ENCODE data around the gene HTT. TPM values are rescaled to one million over a fixed set of nuclear protein-coding genes. Genes with fewer than 3 reads are reported as not detected.
A peak's percentile ranks its signal among the peaks of the same experiment; 100 is the strongest.

Gene HTT
- polyA plus RNA-seq, 1 donor (not counting 4 experiments of a cell fraction or from before 2014, with no cell fraction given): 16.2 TPM

GRCh38 chr4:3070709-3071500 lies 3.6 kb upstream of the HTT start:
- no peaks in the 10 kb centered on the region for H4K20me1 ChIP-seq (ENCODE audit: control insufficient read depth, extremely low read depth, insufficient read depth, low read length)

GRCh38 chr4:3071811-3072210 lies 2.7 kb upstream of the HTT start:
- Histone ChIP-seq H3K9me3 (ENCODE audit: control insufficient read depth, low read depth, low read length) (no peaks in the 10 kb centered on the region), H3K4me2 (ENCODE audit: control insufficient read depth, extremely low read depth, insufficient read depth, low read depth, low read length) (no peak overlapping the region), H3K36me3 (ENCODE audit: control insufficient read depth in 2 of 2, extremely low read depth in 1 of 2, insufficient read depth in 2 of 2, low read length in 2 of 2) (no peaks in the 10 kb centered on the region), H3K27me3 (ENCODE audit: control insufficient read depth, extremely low read depth, insufficient read depth, low read length) (no peaks in the 10 kb centered on the region), H2AFZ (ENCODE audit: control insufficient read depth, low read length) (no peak overlapping the region), H4K20me1 (ENCODE audit: control insufficient read depth, extremely low read depth, insufficient read depth, low read length) (no peaks in the 10 kb centered on the region), H3K9me1 (ENCODE audit: control insufficient read depth, extremely low read depth, insufficient read depth, low read length) (no peaks in the 10 kb centered on the region), H3K4me1 (ENCODE audit: control insufficient read depth, extremely low read depth, insufficient read depth, low read length) (peaks cover 8% of the 10 kb centered on the region), H3K27ac (ENCODE audit: control insufficient read depth, insufficient read depth, low read length) (no peak overlapping the region), H3K4me3 (ENCODE audit: control insufficient read depth in 2 of 3, extremely low read depth in 1 of 3, insufficient read depth in 2 of 3, low read depth in 1 of 3, low read length in 3 of 3) (no peak overlapping the region), H3K79me2 (ENCODE audit: control insufficient read depth, insufficient read depth, low read length) (peaks cover 18% of the 10 kb centered on the region), H3K9ac (ENCODE audit: control insufficient read depth, extremely low read depth, insufficient read depth, low read length) (no peak overlapping the region)
- TF ChIP-seq, protein P1, sequence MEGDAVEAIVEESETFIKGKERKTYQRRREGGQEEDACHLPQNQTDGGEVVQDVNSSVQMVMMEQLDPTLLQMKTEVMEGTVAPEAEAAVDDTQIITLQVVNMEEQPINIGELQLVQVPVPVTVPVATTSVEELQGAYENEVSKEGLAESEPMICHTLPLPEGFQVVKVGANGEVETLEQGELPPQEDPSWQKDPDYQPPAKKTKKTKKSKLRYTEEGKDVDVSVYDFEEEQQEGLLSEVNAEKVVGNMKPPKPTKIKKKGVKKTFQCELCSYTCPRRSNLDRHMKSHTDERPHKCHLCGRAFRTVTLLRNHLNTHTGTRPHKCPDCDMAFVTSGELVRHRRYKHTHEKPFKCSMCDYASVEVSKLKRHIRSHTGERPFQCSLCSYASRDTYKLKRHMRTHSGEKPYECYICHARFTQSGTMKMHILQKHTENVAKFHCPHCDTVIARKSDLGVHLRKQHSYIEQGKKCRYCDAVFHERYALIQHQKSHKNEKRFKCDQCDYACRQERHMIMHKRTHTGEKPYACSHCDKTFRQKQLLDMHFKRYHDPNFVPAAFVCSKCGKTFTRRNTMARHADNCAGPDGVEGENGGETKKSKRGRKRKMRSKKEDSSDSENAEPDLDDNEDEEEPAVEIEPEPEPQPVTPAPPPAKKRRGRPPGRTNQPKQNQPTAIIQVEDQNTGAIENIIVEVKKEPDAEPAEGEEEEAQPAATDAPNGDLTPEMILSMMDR (optimal IDR thresholded peaks at IDR 0.05 in 1 of 3, IDR thresholded peaks at IDR 0.05 in 1 of 3, conservative IDR thresholded peaks at IDR 0.05 in 1 of 3; ENCODE audit: extremely low read depth in 1 of 3, insufficient read depth in 2 of 3, low read length in 3 of 3): no peak
- no peak for TF ChIP-seq EZH2 (IDR thresholded peaks at IDR 0.05; ENCODE audit: low read length)
- FAIRE-seq (no peak), DNase-seq (ENCODE audit: low read depth, low spot score) (no peak)
- dilution Hi-C loops (cut with MboI; ENCODE audit: extremely low pct_ligation_motif_present, low sequenced_read_pairs): no loop called here

More at GRCh38 chr4:3070709-3071500, 3.6 kb upstream of the HTT start:
- peaks cover 2% of the 10 kb centered on the region for H3K4me1 ChIP-seq (ENCODE audit: control insufficient read depth, extremely low read depth, insufficient read depth, low read length)
- no peak overlapping the region for H3K27ac ChIP-seq (ENCODE audit: control insufficient read depth, insufficient read depth, low read length)
- H3K4me2 ChIP-seq (ENCODE audit: control insufficient read depth, extremely low read depth, insufficient read depth, low read depth, low read length): no peak overlapping the region
- H3K27me3 ChIP-seq (ENCODE audit: control insufficient read depth, extremely low read depth, insufficient read depth, low read length): no peaks in the 10 kb centered on the region
- no peak overlapping the region for H3K4me3 ChIP-seq (ENCODE audit: control insufficient read depth in 2 of 3, extremely low read depth in 1 of 3, insufficient read depth in 2 of 3, low read depth in 1 of 3, low read length in 3 of 3)
- FAIRE-seq (no peak), DNase-seq (ENCODE audit: low read depth, low spot score) (no peak)
- H3K79me2 ChIP-seq (ENCODE audit: control insufficient read depth, insufficient read depth, low read length): peaks cover 9% of the 10 kb centered on the region
- dilution Hi-C loops (cut with MboI; ENCODE audit: extremely low pct_ligation_motif_present, low sequenced_read_pairs): no loop called here
- H3K9me3 ChIP-seq (ENCODE audit: control insufficient read depth, low read depth, low read length): no peaks in the 10 kb centered on the region
- no peak overlapping the region for H3K9ac ChIP-seq (ENCODE audit: control insufficient read depth, extremely low read depth, insufficient read depth, low read length)
- TF ChIP-seq EZH2 (IDR thresholded peaks at IDR 0.05; ENCODE audit: low read length): no peak
- TF ChIP-seq, protein P1 (optimal IDR thresholded peaks at IDR 0.05 in 1 of 3, IDR thresholded peaks at IDR 0.05 in 1 of 3, conservative IDR thresholded peaks at IDR 0.05 in 1 of 3; ENCODE audit: extremely low read depth in 1 of 3, insufficient read depth in 2 of 3, low read length in 3 of 3): no peak
- H2AFZ ChIP-seq (ENCODE audit: control insufficient read depth, low read length): peak overlapping the region; percentile 41
- no peaks in the 10 kb centered on the region for H3K36me3 ChIP-seq (ENCODE audit: control insufficient read depth in 2 of 2, extremely low read depth in 1 of 2, insufficient read depth in 2 of 2, low read length in 2 of 2)
- no peaks in the 10 kb centered on the region for H3K9me1 ChIP-seq (ENCODE audit: control insufficient read depth, extremely low read depth, insufficient read depth, low read length)
